Thoracic aorta (tissue), 2 donors: ENCODE data around the gene RFX3. TPM values are rescaled to one million over a fixed set of nuclear protein-coding genes. Genes with fewer than 3 reads are reported as not detected.

Experiments used
- ATAC-seq: fragments of 150-250 bp; one replicate; pipeline ENCODE4 v1.8.0; 2017; ENCODE audit warnings: low read depth; ENCODE audit not compliant: insufficient number of reproducible peaks, low FRiP score
- DNase-seq: peaks from one replicate; pipeline ENCODE4 v3.0.0-alpha.2; 2020; ENCODE audit warnings: low spot score
- H3K27ac ChIP-seq, 2 donors: fragments of 200-600 bp; sonication (generic); 1 replicate in 1 of 2; 2 replicates in 1 of 2; pipeline ENCODE4 v1.5.1; 2016; ENCODE audit warnings: mild to moderate bottlenecking in 2 of 2, moderate library complexity in 2 of 2
- H3K27me3 ChIP-seq: fragments of 200-600 bp; sonication (generic); replicated peaks from 2 replicates; pipeline ENCODE4 v1.6.0; 2016; ENCODE audit warnings: mild to moderate bottlenecking; ENCODE audit not compliant: insufficient read depth
- H3K36me3 ChIP-seq: fragments of 200-600 bp; sonication (generic); one replicate; pipeline ENCODE4 v1.5.1; 2016
- H3K4me1 ChIP-seq, 2 donors: fragments of 200-600 bp; sonication (generic); 1 replicate in 1 of 2; 2 replicates in 1 of 2; pipeline versions ENCODE4 v1.5.1 to v1.6.0; 2016; ENCODE audit warnings: low read depth in 2 of 2, mild to moderate bottlenecking in 1 of 2; ENCODE audit not compliant: control insufficient read depth in 1 of 2
- H3K4me3 ChIP-seq: fragments of 200-600 bp; sonication (generic); 2 replicates; pipeline ENCODE4 v1.5.1; 2016; ENCODE audit warnings: mild to moderate bottlenecking
- H3K9me3 ChIP-seq: fragments of 200-600 bp; sonication (generic); 2 replicates; pipeline ENCODE4 v1.5.1; 2016
- total RNA-seq, 2 donors: library from RNA; depleted of rRNA; stranded (reverse); fragments of >200 nt; gene quantifications; one replicate each; pipeline versions ENCODE4 v1.1.0 to v1.2.3, GENCODE V29; 2016
- TF ChIP-seq, protein P1 (sequence below): fragments of 200-600 bp; sonication (generic); IDR thresholded peaks from one replicate; pipeline ENCODE4 v1.5.1; 2019; ENCODE audit warnings: antibody characterized with exemption

RFX3 gene
- total RNA-seq, 2 donors from 2014 or later = 2.6 to 15.6 TPM

DNA sequence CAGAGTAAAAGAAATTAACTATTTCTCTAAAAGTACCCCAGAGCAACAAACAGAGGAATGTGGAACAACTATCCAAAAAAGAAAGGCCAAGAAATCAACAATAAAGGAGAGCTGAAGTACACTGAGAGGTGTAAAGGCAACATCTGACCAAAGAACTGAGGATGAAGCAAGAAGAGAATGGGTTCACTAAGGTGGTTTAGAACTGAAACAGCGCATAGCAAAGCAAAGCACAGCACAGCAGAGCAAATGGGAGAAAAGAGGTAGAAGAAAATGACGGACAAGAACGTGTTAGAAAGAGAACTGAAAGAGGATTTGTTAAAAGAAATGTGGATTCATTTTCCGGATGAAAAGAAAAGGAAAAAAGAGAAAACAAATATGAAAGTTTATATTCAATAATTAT lies 25.8 kb downstream of the RFX3 start:
- Histone ChIP-seq H3K4me3 (no peak overlapping the region), H3K36me3 (no peaks in the 10 kb centered on the region), H3K27ac (no peak overlapping the region), H3K9me3 (no peaks in the 10 kb centered on the region), H3K27me3 (no peaks in the 10 kb centered on the region), H3K4me1 (peaks cover 3 to 17% of the 10 kb centered on the region in 2 donors)
- TF ChIP-seq, protein P1, sequence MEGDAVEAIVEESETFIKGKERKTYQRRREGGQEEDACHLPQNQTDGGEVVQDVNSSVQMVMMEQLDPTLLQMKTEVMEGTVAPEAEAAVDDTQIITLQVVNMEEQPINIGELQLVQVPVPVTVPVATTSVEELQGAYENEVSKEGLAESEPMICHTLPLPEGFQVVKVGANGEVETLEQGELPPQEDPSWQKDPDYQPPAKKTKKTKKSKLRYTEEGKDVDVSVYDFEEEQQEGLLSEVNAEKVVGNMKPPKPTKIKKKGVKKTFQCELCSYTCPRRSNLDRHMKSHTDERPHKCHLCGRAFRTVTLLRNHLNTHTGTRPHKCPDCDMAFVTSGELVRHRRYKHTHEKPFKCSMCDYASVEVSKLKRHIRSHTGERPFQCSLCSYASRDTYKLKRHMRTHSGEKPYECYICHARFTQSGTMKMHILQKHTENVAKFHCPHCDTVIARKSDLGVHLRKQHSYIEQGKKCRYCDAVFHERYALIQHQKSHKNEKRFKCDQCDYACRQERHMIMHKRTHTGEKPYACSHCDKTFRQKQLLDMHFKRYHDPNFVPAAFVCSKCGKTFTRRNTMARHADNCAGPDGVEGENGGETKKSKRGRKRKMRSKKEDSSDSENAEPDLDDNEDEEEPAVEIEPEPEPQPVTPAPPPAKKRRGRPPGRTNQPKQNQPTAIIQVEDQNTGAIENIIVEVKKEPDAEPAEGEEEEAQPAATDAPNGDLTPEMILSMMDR = no peak
- no peak for ATAC-seq
- no peak for DNase-seq

DNA sequence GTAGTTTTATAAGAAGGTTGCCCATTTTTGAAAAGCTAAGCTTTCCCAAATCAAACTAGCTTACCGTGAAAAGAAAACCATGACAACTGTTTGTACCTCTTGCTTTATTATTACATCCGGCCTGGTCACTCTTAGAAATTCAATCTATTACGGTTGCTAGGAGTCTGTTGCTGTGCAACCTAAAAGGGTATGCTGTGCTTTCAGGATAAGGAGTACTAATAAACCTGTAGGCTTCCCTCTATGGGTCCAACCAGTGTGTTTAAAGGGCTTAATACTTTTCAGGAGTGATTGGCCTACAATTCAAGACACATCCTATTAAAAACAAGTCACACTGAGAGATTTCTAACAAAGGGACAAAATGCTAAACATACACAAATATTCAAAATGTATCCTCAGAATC lies 27.1 kb downstream of the RFX3 start:
- Histone ChIP-seq H3K36me3 (no peaks in the 10 kb centered on the region), H3K9me3 (no peaks in the 10 kb centered on the region), H3K27me3 (no peaks in the 10 kb centered on the region), H3K4me1 (peaks cover 3 to 17% of the 10 kb centered on the region in 2 donors), H3K27ac (no peak overlapping the region), H3K4me3 (peak overlapping the region; percentile 0)
- DNase-seq (no peak), ATAC-seq (peak; percentile 34)
- TF ChIP-seq, protein P1 = no peak

DNA sequence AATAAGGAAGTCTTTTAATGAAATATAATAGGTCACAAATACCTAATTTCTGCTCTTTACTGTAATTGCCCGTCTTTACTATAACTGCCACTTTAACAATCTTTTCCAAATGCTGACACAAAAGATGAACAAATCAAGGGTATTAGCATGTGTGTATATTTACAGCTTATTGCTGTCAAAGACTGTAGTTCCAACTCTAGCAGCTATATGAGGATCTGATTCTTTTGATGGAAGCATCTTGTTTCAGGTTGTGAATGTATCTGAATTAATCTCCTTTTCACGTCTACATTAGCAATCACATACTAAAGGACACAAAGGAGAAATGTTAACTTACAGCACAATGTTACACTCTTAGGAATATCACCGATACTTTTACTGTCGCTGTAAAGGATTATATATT lies 27.9 kb downstream of the RFX3 start:
- TF ChIP-seq, protein P1 = no peak
- no peak overlapping the region for H3K27ac ChIP-seq
- H3K36me3 ChIP-seq = no peaks in the 10 kb centered on the region
- H3K4me3 ChIP-seq = no peak overlapping the region
- H3K9me3 ChIP-seq = no peaks in the 10 kb centered on the region
- H3K27me3 ChIP-seq = no peaks in the 10 kb centered on the region
- DNase-seq (no peak), ATAC-seq (no peak)
- H3K4me1 ChIP-seq = peaks cover 3 to 17% of the 10 kb centered on the region in 2 donors

DNA sequence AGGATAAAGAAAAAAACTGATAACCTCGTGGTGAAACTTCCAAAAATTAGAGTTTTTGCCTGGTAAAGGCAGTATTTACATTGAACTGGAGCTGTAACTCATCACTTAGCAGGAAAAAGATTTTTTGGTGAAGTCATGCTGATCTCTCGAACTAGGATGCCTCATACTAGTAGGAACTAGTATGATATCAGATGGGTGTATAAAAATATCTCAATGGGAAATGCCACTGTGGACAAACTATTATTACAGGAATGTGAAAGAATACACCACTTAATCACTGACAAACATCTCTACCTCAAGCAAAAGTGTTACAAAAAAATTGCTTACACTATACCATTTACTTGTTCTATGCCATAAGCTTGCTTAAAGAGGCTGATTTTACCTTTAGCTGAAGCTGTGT lies 28.4 kb downstream of the RFX3 start:
- no peaks in the 10 kb centered on the region for H3K9me3 ChIP-seq
- H3K27me3 ChIP-seq = no peaks in the 10 kb centered on the region
- TF ChIP-seq, protein P1 = no peak
- no peaks in the 10 kb centered on the region for H3K36me3 ChIP-seq
- H3K27ac ChIP-seq = no peak overlapping the region
- ATAC-seq (no peak), DNase-seq (no peak)
- no peak overlapping the region for H3K4me3 ChIP-seq
- peaks cover 3 to 17% of the 10 kb centered on the region in 2 donors for H3K4me1 ChIP-seq

DNA sequence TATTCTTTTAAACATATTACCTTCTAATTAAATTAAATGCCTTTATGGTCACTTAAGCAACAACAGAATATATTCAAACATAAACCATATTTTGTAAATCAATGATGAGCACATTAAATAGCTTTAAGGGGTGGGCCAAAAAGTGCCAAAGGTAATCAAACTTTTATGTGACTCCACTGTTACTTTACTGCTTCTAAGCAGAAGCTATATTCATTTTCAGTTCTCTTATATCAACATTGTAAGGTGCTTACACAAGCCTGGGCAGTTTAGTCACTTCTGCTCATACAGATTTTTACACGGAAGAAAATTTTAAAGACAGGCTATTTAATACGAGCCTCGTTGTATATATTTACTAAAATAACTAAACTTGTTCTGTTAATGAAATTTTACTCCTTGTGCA lies 29.9 kb downstream of the RFX3 start:
- TF ChIP-seq, protein P1 = no peak
- Histone ChIP-seq H3K9me3 (no peaks in the 10 kb centered on the region), H3K27ac (no peak overlapping the region), H3K4me1 (peaks cover 3 to 17% of the 10 kb centered on the region in 2 donors), H3K4me3 (no peak overlapping the region), H3K27me3 (no peaks in the 10 kb centered on the region), H3K36me3 (no peaks in the 10 kb centered on the region)
- no peak for DNase-seq
- ATAC-seq = no peak
